IMR-90 (cell line): Measurements from ENCODE around the gene TFEB. TPM values are rescaled to one million over a fixed set of nuclear protein-coding genes. Genes with fewer than 3 reads are reported as not detected.

Experiments used
- ATAC-seq: fragments of 200-7000 bp; cut with Tn5 transposase; 2 replicates; pipeline ENCODE4 v1.9.1; 2020; ENCODE audit warnings: low read depth, mild to moderate bottlenecking, moderate library complexity
- BruUV-seq: library from RNA; stranded (reverse); fragments of 400-500 nt; replicated peaks from 2 replicates; lab custom pipeline; 2021; lab: Mats Ljungman, UMichigan
- CTCF ChIA-PET: fragments of 300-600 bp; formaldehyde crosslinking; extraction: SDS; loops from one replicate; lab custom pipeline; 2021; ENCODE audit warnings: antibody characterized with exemption; lab: Yijun Ruan, JAX
- POLR2A ChIA-PET: fragments of 300-600 bp; sonication (Branson Sonifier 250); formaldehyde crosslinking; loops from one replicate; lab custom pipeline; 2022; ENCODE audit warnings: antibody characterized with exemption; ENCODE audit not compliant: unreplicated experiment; lab: Charles Lee
- DNase-seq: peaks from one replicate; pipeline ENCODE4 v3.0.0; 2013
- H2AFZ ChIP-seq: replicated peaks from 2 replicates; pipeline ENCODE3; 2013; ENCODE audit warnings: low read length, mild to moderate bottlenecking; ENCODE audit not compliant: poor library complexity
- H2AK5ac ChIP-seq: 2 replicates; pipeline ENCODE4 v1.6.1; 2013; ENCODE audit warnings: low read depth, low read length, inconsistent platforms
- H2AK9ac ChIP-seq: replicated peaks from 2 replicates; pipeline ENCODE3; 2013; ENCODE audit warnings: mild to moderate bottlenecking, low read depth, low read length, moderate library complexity; ENCODE audit not compliant: poor library complexity
- H2BK120ac ChIP-seq: 2 replicates; pipeline ENCODE4 v1.6.1; 2013; ENCODE audit warnings: low read depth, low read length, inconsistent platforms
- H2BK15ac ChIP-seq: 3 replicates; pipeline ENCODE4 v1.6.1; 2013; ENCODE audit warnings: low read depth, low read length, inconsistent platforms
- H2BK20ac ChIP-seq: 2 replicates; pipeline ENCODE4 v1.6.1; 2013; ENCODE audit warnings: low read depth, mild to moderate bottlenecking, inconsistent platforms, low read length, moderate library complexity
- H2BK5ac ChIP-seq: 2 replicates; pipeline ENCODE4 v1.6.1; 2013; ENCODE audit warnings: mild to moderate bottlenecking, low read depth, low read length, inconsistent platforms; ENCODE audit not compliant: poor library complexity, severe bottlenecking
- H3K14ac ChIP-seq: replicated peaks from 2 replicates; pipeline ENCODE4 v1.6.1; 2013; ENCODE audit warnings: low read depth, low read length, inconsistent platforms
- H3K18ac ChIP-seq: 2 replicates; pipeline ENCODE4 v1.6.1; 2013; ENCODE audit warnings: low read depth, low read length, control low read depth
- H3K23ac ChIP-seq: 2 replicates; pipeline ENCODE4 v1.6.1; 2013; ENCODE audit warnings: low read depth, low read length, inconsistent platforms
- H3K27ac ChIP-seq: 2 replicates; pipeline ENCODE4 v1.5.1; 2013; ENCODE audit warnings: mild to moderate bottlenecking, control low read depth, low read length; ENCODE audit not compliant: insufficient read depth
- H3K27me3 ChIP-seq: 2 replicates; pipeline ENCODE4 v1.6.1; 2013; ENCODE audit warnings: low read length; ENCODE audit not compliant: control insufficient read depth, insufficient read depth
- H3K36me3 ChIP-seq: 2 replicates; pipeline ENCODE4 v1.6.1; 2013; ENCODE audit warnings: low read length, mixed read lengths; ENCODE audit not compliant: control insufficient read depth, insufficient read depth
- H3K4ac ChIP-seq: 2 replicates; pipeline ENCODE4 v1.6.1; 2013; ENCODE audit warnings: low read depth, low read length, inconsistent platforms
- H3K4me1 ChIP-seq: 2 replicates; pipeline ENCODE4 v1.6.1; 2013; ENCODE audit warnings: low read length, mixed read lengths; ENCODE audit not compliant: control insufficient read depth, insufficient read depth
- H3K4me2 ChIP-seq: 2 replicates; pipeline ENCODE4 v1.6.1; 2013; ENCODE audit warnings: low read depth, mild to moderate bottlenecking, control low read depth, low read length, moderate library complexity
- H3K4me3 ChIP-seq: 2 replicates; pipeline ENCODE4 v1.5.1; 2013; ENCODE audit warnings: low read depth, mild to moderate bottlenecking, control low read depth, low read length, moderate library complexity; ENCODE audit not compliant: insufficient read depth
- H3K56ac ChIP-seq: 2 replicates; pipeline ENCODE4 v1.6.1; 2013; ENCODE audit warnings: low read length, inconsistent platforms; ENCODE audit not compliant: insufficient read depth; ENCODE audit errors: extremely low read depth
- H3K79me1 ChIP-seq, 2 experiments: 2 replicates each; pipeline ENCODE4 v1.6.1; 2013; ENCODE audit warnings: low read length in 2 of 2, inconsistent platforms in 1 of 2, low read depth in 1 of 2
- H3K9ac ChIP-seq: 2 replicates; pipeline ENCODE4 v1.6.1; 2013; ENCODE audit warnings: low read depth, low read length, control low read depth
- H3K9me1 ChIP-seq: 2 replicates; pipeline ENCODE4 v1.6.1; 2013; ENCODE audit warnings: low read length, inconsistent platforms; ENCODE audit not compliant: insufficient read depth
- H3K9me3 ChIP-seq: 2 replicates; pipeline ENCODE4 v1.6.1; 2013; ENCODE audit warnings: low read length; ENCODE audit not compliant: control insufficient read depth, insufficient read depth
- H4K20me1 ChIP-seq: 2 replicates; pipeline ENCODE4 v1.6.1; 2013; ENCODE audit warnings: low read length, inconsistent platforms; ENCODE audit not compliant: insufficient read depth
- H4K5ac ChIP-seq: 2 replicates; pipeline ENCODE4 v1.6.1; 2013; ENCODE audit warnings: mild to moderate bottlenecking, low read depth, low read length, control low read depth
- H4K8ac ChIP-seq, 2 experiments: 2 replicates each; pipeline ENCODE4 v1.6.1; 2013; ENCODE audit warnings: low read depth in 2 of 2, low read length in 2 of 2, control low read depth in 1 of 2, inconsistent platforms in 1 of 2
- H4K91ac ChIP-seq: 2 replicates; pipeline ENCODE4 v1.6.1; 2013; ENCODE audit warnings: low read depth, low read length, inconsistent platforms; ENCODE audit not compliant: insufficient read depth
- BHLHE40 ChIP-seq: fragments of 150-350 bp; IDR thresholded peaks from 2 replicates; pipeline ENCODE4 v1.6.1; 2016; ENCODE audit warnings: mild to moderate bottlenecking, low read depth, low read length
- CEBPB ChIP-seq: IDR thresholded peaks from 2 replicates; pipeline ENCODE4 v1.6.1; 2012; ENCODE audit warnings: low read depth, low read length, improper control_type of control experiment
- MAZ ChIP-seq: IDR thresholded peaks from 2 replicates; pipeline ENCODE4 v1.6.1; 2012; ENCODE audit warnings: low read depth, mild to moderate bottlenecking, low read length, improper control_type of control experiment, moderate library complexity, borderline replicate concordance
- MXI1 ChIP-seq: IDR thresholded peaks from 2 replicates; pipeline ENCODE4 v1.6.1; 2012; ENCODE audit warnings: low read depth, mild to moderate bottlenecking, low read length, moderate library complexity, borderline replicate concordance
- POLR2A ChIP-seq: IDR thresholded peaks from 2 replicates; pipeline ENCODE4 v1.6.1; 2012; ENCODE audit warnings: mild to moderate bottlenecking, low read depth, low read length
- RCOR1 ChIP-seq: IDR thresholded peaks from 2 replicates; pipeline ENCODE4 v1.6.1; 2012; ENCODE audit warnings: mild to moderate bottlenecking, low read length, improper control_type of control experiment; ENCODE audit not compliant: insufficient replicate concordance
- SMC3 ChIP-seq: fragments of 150-350 bp; IDR thresholded peaks from 2 replicates; pipeline ENCODE4 v1.6.1; 2016; ENCODE audit warnings: low read depth, mild to moderate bottlenecking, antibody characterized with exemption, low read length, moderate library complexity
- WGBS, 2 experiments: methylation state at CpG; one replicate each; pipeline versions ENCODE4 v1.1.5 to v1.1.7; 2013; ENCODE audit warnings: missing lambda C conversion rate in 2 of 2; ENCODE audit not compliant: insufficient read length in 1 of 2; ENCODE audit errors: extremely low coverage in 2 of 2; 5-methylcytosine and 5-hydroxymethylcytosine counted together
- dilution Hi-C: fragments of 300-500 bp; cut with HindIII; formaldehyde crosslinking; loops from one replicate; pipeline ENCODE4 v1.14.3; 2018; ENCODE audit warnings: low sequenced_read_pairs; ENCODE audit not compliant: unreplicated experiment
- in situ Hi-C: fragments of 300-500 bp; cut with MboI; formaldehyde crosslinking; loops from 3 replicates; pipeline ENCODE4 v1.14.3; 2019; ENCODE audit warnings: low sequenced_read_pairs, inconsistent platforms, mixed read lengths
- intact Hi-C: fragments of 100-400 bp; cut with micrococcal nuclease; formaldehyde crosslinking; loops from 2 replicates; pipeline ENCODE4 v1.10.0; 2022
- polyA plus RNA-seq, 3 experiments: library from polyadenylated mRNA; depleted of rRNA; stranded (reverse); fragments of >200 nt; gene quantifications; 2 replicates each; pipeline ENCODE4 v1.2.3, GENCODE V29; 2012; ENCODE audit warnings: low replicate concordance in 1 of 3
- total RNA-seq: library from RNA; depleted of rRNA; stranded (reverse); fragments of >200 nt; gene quantifications from 2 replicates; pipeline ENCODE4 v1.2.3, GENCODE V29; 2012
- TF ChIP-seq, protein P1 (sequence below): fragments of 150-350 bp; IDR thresholded peaks from 2 replicates; pipeline ENCODE4 v1.6.1; 2017; ENCODE audit warnings: mild to moderate bottlenecking, antibody characterized with exemption, low read length, low read depth
- TF ChIP-seq, protein P2 (sequence below): conservative IDR thresholded peaks from 2 replicates; pipeline ENCODE4 v1.5.1; 2012; ENCODE audit warnings: mild to moderate bottlenecking, low read depth, low read length, improper control_type of control experiment
- TF ChIP-seq, protein P3 (sequence below): fragments of 150-350 bp; IDR thresholded peaks from 2 replicates; pipeline ENCODE4 v1.6.1; 2016; ENCODE audit warnings: low read depth, mild to moderate bottlenecking, low read length, moderate library complexity, borderline replicate concordance

Gene TFEB
- total and polyA plus RNA-seq, 2 of the 4 experiments (the other 2 are of a cell fraction) = 4.5 to 4.9 TPM

DNA sequence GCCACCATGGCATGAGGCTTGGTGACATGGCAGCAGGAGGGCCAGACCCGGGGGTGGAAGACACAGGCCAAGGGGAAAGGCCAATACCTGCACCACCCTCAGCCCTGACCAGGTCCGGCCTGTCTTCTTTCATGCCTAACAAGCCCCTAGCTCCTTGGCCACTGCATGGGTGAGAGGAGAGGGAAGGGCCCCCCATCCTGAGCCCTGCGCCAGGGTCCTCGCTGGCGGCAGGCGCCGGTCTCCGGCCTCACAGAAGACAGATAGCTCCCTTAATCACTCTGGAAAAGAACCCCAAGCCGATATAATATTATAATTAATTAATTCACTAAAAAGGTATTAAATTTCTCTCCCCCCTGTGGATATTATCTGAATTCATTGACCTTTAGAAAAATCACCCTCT lies 55.7 kb downstream of the TFEB start:
- Histone ChIP-seq H3K23ac (no peak overlapping the region), H3K27ac (no peak overlapping the region), H3K27me3 (peaks cover 30% of the 10 kb centered on the region), H4K5ac (no peak overlapping the region), H2AK5ac (no peak overlapping the region), H4K8ac (no peak overlapping the region), H2AFZ (no peak overlapping the region), H3K9me3 (no peaks in the 10 kb centered on the region), H2BK15ac (no peak overlapping the region), H4K91ac (no peak overlapping the region), H2AK9ac (no peak overlapping the region), H3K4me3 (no peak overlapping the region), H3K14ac (no peak overlapping the region), H3K56ac (no peak overlapping the region), H3K9me1 (no peaks in the 10 kb centered on the region; the same call in 1 of the 2 replicates), H2BK5ac (no peak overlapping the region), H3K79me1 (no peaks in the 10 kb centered on the region), H3K4me1 (no peaks in the 10 kb centered on the region), H3K9ac (no peak overlapping the region), H3K36me3 (no peaks in the 10 kb centered on the region), H3K18ac (no peak overlapping the region), H4K20me1 (no peaks in the 10 kb centered on the region), H2BK120ac (no peak overlapping the region), H3K4ac (no peak overlapping the region), H2BK20ac (no peak overlapping the region), H3K4me2 (no peak overlapping the region)
- intact Hi-C loops (loop anchor here (5.0 kb wide), 1 partner anchor 607 kb away; the partner anchor contains the start of genes NFYA and OARD1), dilution Hi-C loops (no loop called here), in situ Hi-C loops (loop anchor here (5.0 kb wide), 2 partner anchors 77 to 312 kb away; no protein-coding TSS in a partner anchor)
- TF ChIP-seq POLR2A (no peak), RCOR1 (no peak), SMC3 (no peak), MXI1 (no peak), BHLHE40 (no peak), MAZ (no peak), CEBPB (no peak)
- TF ChIP-seq, protein P1, sequence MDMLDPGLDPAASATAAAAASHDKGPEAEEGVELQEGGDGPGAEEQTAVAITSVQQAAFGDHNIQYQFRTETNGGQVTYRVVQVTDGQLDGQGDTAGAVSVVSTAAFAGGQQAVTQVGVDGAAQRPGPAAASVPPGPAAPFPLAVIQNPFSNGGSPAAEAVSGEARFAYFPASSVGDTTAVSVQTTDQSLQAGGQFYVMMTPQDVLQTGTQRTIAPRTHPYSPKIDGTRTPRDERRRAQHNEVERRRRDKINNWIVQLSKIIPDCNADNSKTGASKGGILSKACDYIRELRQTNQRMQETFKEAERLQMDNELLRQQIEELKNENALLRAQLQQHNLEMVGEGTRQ = no peak
- TF ChIP-seq, protein P2, sequence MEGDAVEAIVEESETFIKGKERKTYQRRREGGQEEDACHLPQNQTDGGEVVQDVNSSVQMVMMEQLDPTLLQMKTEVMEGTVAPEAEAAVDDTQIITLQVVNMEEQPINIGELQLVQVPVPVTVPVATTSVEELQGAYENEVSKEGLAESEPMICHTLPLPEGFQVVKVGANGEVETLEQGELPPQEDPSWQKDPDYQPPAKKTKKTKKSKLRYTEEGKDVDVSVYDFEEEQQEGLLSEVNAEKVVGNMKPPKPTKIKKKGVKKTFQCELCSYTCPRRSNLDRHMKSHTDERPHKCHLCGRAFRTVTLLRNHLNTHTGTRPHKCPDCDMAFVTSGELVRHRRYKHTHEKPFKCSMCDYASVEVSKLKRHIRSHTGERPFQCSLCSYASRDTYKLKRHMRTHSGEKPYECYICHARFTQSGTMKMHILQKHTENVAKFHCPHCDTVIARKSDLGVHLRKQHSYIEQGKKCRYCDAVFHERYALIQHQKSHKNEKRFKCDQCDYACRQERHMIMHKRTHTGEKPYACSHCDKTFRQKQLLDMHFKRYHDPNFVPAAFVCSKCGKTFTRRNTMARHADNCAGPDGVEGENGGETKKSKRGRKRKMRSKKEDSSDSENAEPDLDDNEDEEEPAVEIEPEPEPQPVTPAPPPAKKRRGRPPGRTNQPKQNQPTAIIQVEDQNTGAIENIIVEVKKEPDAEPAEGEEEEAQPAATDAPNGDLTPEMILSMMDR = no peak
- TF ChIP-seq, protein P3, sequence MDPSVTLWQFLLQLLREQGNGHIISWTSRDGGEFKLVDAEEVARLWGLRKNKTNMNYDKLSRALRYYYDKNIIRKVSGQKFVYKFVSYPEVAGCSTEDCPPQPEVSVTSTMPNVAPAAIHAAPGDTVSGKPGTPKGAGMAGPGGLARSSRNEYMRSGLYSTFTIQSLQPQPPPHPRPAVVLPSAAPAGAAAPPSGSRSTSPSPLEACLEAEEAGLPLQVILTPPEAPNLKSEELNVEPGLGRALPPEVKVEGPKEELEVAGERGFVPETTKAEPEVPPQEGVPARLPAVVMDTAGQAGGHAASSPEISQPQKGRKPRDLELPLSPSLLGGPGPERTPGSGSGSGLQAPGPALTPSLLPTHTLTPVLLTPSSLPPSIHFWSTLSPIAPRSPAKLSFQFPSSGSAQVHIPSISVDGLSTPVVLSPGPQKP = no peak
- POLR2A ChIA-PET = no interaction called here
- CTCF ChIA-PET = interaction anchor here (1.0 to 1.9 kb wide), 4 partner anchors 9 to 311 kb away, joined by 3 to 7 read pairs (median 4); no protein-coding TSS in a partner anchor
- DNase-seq = no peak
- BruUV-seq = no TSS peak
- ATAC-seq = no peak
- WGBS, 2 experiments = no CpG with 5 or more reads among the region's 9 CpGs
